ENCODE measurements around the gene PLXDC2.

- TF ChIP-seq POLR2AphosphoS5 (IDR thresholded peaks at IDR 0.05; ENCODE audit: low read depth, low read length) (no peak), POLR2A (IDR thresholded peaks at IDR 0.05; ENCODE audit: low read depth, low read length) (no peak), SPI1 (IDR thresholded peaks at IDR 0.05; ENCODE audit: low read depth, low read length) (no peak), POU2F2 (IDR thresholded peaks at IDR 0.05; ENCODE audit: low read depth, low read length) (no peak), TAF1 (IDR thresholded peaks at IDR 0.05; ENCODE audit: low read depth, low read length) (no peak), PAX5 (IDR thresholded peaks at IDR 0.05; ENCODE audit: insufficient read depth, low read length, severe bottlenecking) (no peak)
Measured at GRCh38 chr10:20089879-20090278, 273.6 kb downstream of the PLXDC2 start.
